Activated CD8-positive, alpha-beta memory T cell treated with anti-CD3 and anti-CD28 coated beads for 36 hours (primary cell): ENCODE measurements around the gene DLGAP1. TPM values are rescaled to one million over a fixed set of nuclear protein-coding genes. Genes with fewer than 3 reads are reported as not detected.

ENCODE experiments used
- CTCF ChIA-PET: fragments of 350-600 bp; sonication (Branson Sonifier 250); formaldehyde crosslinking; loops from one replicate; lab custom pipeline; 2021; ENCODE audit warnings: antibody characterized with exemption; lab: Charles Lee
- POLR2A ChIA-PET: fragments of 350-600 bp; sonication (Branson Sonifier 250); formaldehyde crosslinking; loops from one replicate; lab custom pipeline; 2021; ENCODE audit warnings: antibody characterized with exemption; lab: Charles Lee
- total RNA-seq, 2 experiments: library from RNA; stranded (reverse); gene quantifications; one replicate each; pipeline ENCODE4 v1.2.3, GENCODE V29; 2021

DLGAP1 gene
- total RNA-seq, 2 experiments from 2014 or later = not detected

DNA sequence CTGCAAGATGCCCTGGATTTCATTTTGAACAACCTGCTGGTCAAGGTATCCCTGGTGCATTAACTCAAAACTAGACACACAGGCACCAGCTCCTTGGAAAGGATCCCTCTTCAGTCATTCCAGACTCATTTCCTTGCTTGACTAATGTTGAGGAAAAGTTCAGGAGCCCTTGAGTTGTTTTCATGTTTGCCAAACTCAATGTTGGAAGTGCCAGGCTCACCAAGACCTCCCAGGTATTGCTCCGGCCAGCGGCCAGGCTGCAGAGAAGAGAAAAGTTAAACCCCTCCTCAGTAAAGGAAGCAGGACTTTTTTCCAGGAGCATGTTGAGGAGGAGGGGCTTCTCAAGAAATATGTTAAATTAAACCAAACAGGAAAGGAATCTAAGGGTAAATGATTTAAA, 962.4 kb downstream of the DLGAP1 start:
- ChIA-PET POLR2A (no interaction called here), CTCF (no interaction called here)

DNA sequence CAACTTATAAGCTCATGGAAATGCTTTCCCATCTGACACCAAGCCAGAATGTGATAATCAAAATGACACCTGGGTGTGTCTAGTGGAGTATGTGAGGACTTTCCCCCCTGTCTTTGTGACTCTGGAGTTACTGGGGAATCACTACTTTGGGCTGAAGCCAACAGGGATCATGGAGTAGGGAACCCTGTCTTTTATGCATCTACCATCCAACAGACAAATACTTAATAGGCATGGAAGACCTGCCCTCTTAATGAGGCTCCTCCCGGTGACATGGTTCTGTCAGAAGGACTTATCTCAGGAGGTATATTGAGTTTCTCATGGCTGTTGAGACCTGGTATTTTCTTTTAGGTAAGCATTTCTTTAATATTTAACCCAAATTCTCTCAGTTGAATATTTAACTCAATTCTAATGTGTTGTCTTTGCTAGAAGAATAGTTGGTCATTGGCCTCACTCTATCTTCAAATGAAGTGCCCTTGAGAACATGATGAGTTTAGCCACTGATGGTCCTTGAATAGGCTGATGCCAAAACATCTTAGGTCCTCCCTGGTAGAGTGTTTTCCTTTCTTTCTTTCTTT, 963.0 kb downstream of the DLGAP1 start:
- POLR2A ChIA-PET = no interaction called here
- CTCF ChIA-PET = interaction anchor here (1.0 kb wide), 1 partner anchor 26 kb away, joined by 3 read pairs; no protein-coding TSS in a partner anchor

- ChIA-PET POLR2A (no interaction called here), CTCF (no interaction called here)
Observed at GRCh38 chr18:3489462-3489861, 965.6 kb downstream of the DLGAP1 start.

DNA sequence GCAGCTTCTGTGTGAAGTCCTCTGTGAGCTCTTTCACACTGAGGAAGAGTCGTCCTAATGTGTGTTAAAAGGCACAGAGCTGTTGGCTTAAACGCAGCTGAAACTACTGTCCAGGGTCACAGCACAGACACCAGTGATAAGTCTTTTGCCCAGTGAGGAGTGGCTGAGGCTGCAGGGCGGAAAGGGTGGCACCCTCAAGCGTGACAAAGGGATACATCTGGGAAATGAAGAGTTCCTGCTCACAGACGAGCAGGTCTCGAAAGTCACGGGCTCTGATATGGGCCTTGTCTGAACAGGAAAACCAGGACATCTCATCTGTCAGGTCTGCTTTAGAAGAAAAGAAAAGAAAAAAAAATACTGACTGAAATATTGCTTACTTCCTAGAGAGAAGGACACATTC, 968.6 kb downstream of the DLGAP1 start:
- CTCF ChIA-PET = interaction anchor here (0.7 kb wide), 1 partner anchor 205 kb away, joined by 4 read pairs; no protein-coding TSS in a partner anchor
- POLR2A ChIA-PET = no interaction called here

DNA sequence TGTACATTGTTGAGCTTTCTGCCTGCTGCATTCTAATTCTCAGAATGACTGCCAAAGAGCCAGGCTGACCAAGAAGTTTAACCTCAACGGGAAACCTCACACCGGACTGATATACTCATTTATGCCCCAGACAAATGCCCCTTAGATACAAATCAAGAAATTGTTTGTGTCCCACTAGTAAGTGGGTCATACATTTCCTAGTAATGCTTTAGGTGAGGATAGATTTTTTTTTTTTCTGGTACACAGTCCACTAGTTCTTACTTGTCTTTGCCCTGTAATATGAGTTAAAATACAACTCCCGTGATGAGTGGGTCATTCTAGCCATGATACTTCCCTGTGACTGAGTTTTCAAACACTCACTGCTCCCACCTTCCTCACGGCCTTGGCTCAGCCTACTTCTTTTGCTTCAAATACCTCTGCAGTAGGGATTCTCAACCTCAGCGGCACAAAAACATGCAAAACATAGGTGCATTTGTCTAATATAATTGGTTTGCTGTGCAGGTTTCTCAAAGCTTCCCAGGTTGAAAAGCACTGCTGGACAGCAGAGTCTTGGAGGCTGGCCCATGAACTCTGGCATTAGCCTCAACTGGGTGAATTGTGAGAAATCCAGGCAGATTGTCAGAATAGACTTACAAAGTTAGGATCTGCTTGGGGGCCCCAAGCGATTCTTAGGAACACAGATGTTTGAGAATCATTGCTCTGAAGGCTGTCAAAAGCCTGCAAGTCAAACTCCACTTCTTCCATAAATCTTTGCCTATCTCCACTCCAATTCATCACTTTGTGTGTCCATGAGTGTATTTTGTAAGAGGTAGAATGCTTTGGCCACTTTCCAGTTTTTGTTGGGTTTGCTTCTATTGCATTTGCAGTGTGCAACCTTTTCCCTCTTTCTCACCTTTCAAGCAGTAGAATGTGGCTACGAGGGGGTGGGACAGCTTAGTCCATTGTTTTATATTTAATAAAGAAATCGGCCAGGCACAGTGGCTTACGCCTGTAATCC, 969.7 kb downstream of the DLGAP1 start:
- ChIA-PET POLR2A (interaction anchor here (0.7 kb wide), 2 partner anchors 33 to 139 kb away, joined by 3 to 5 read pairs; no protein-coding TSS in a partner anchor), CTCF (interaction anchor here (0.7 to 0.9 kb wide), 2 partner anchors 12 to 100 kb away, joined by 3 to 4 read pairs; no protein-coding TSS in a partner anchor)

- POLR2A ChIA-PET = no interaction called here
Observed at GRCh38 chr18:3482258-3482657, 972.8 kb downstream of the DLGAP1 start.

GRCh38 chr18:3481696-3482210, 973.4 kb downstream of the DLGAP1 start:
- CTCF ChIA-PET = interaction anchor here (0.6 to 1.2 kb wide), 4 partner anchors 17 to 162 kb away, joined by 3 read pairs; no protein-coding TSS in a partner anchor
- POLR2A ChIA-PET = no interaction called here

More at GRCh38 chr18:3482258-3482657, 972.8 kb downstream of the DLGAP1 start:
- CTCF ChIA-PET = interaction anchor here (0.6 to 1.2 kb wide), 4 partner anchors 16 to 161 kb away, joined by 3 read pairs; no protein-coding TSS in a partner anchor

GRCh38 chr18:3480827-3481573, 974.1 kb downstream of the DLGAP1 start:
- ChIA-PET CTCF (interaction anchor here (0.7 to 1.2 kb wide), 3 partner anchors 18 to 763 kb away, joined by 3 read pairs; no protein-coding TSS in a partner anchor), POLR2A (no interaction called here)

GRCh38 chr18:3479978-3480509, 975.1 kb downstream of the DLGAP1 start:
- POLR2A ChIA-PET = no interaction called here
- CTCF ChIA-PET = interaction anchor here (0.7 kb wide), 1 partner anchor 764 kb away, joined by 3 read pairs; no protein-coding TSS in a partner anchor

DNA sequence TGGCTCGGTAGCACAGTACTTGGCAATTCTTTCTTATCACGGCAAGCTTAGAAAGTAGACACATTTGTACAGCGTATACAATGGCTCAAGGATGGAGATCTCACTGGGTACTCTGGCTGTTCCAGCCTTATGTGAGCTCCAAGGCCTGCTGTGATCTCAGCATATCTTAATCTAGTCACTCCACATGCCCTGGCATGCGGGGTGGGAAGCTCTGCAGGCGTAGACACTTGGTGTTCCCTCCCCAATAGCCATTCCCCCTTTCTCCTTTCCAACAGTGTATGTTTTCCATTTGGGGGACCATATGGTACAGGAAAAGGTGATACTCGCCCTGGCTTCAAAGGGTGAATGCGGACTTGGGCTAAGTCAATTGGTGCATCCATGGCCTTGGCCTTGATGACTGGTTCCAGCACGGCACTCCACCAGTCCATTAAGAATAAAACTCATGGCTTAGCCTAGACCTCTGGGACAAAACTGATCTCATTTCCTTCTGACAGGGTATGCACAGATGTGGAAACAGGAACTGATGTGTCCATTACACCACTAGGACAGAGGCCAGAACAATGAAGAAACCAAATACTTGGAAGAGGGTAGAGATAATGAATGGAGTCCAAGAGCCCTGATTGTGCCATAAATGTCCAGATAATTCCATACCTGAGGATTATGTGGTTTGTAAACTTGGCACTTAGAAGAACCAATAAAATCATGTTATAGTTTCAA, 976.7 kb downstream of the DLGAP1 start:
- ChIA-PET POLR2A (no interaction called here), CTCF (no interaction called here)

DNA sequence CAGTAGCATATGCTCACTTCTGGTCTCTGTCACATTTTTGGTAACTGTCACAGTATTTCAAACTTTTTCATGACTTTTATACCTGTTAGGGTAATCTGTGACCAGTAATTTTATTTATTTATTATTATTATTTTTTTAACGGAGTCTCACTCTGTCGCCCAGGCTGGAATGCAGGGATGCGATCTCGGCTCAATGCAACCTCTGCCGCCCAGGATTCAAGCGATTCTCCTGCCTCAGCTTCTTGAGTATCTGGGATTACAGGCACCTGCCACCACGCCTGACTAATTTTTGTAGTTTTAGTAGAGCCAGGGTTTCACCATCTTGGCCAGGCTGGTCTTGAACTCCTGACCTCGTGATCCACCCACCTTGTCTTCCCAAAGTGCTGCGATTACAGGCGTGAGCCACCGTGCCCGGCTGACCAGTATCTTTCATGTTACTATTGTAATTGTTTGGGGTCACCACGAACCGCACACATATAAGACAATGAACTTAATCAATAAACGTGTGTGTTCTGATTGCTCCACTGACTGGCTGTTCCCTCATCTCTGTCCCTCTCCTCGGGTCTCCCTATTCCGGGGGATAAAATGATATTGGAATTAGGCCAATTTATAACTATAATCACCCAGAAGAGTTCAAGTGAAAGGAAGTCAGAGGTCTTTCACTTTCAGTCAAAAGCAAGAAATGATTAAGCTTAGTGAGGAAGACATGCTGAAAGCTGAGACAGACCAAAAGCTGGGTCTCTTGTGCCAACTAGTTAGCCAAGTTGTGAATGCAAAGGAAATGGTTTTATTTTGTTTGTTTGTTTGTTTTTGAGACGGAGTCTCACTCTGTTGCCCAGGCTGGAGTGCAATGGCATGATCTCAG, 982.2 kb downstream of the DLGAP1 start:
- POLR2A ChIA-PET = interaction anchor here (0.8 to 1.4 kb wide), 2 partner anchors 53 to 131 kb away, joined by 3 to 4 read pairs; no protein-coding TSS in a partner anchor
- CTCF ChIA-PET = interaction anchor here (1.3 kb wide), 1 partner anchor 12 kb away, joined by 4 read pairs; no protein-coding TSS in a partner anchor

DNA sequence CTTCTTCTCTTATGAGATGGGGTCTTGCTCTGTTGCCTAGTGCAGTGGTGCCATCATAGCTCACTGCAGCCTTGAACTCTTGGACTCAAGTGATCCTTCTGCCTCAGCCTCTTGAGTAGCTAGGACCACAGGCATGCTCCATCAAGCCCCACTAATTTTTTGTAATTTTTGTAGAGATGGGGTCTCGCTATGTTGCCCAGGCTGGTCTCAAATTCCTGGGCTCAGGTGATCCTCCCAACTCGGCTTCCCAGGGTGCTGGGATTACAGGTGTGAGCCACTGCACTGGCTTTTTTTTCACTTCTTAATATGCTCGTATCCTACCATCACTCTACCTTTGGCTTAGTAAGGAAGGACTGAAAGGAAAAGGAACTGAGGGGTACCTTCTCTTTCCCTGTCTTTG, 983.0 kb downstream of the DLGAP1 start:
- POLR2A ChIA-PET = interaction anchor here (0.7 kb wide), 1 partner anchor 341 kb away, joined by 4 read pairs; no protein-coding TSS in a partner anchor
- CTCF ChIA-PET = interaction anchor here (0.6 kb wide), 1 partner anchor 106 kb away, joined by 3 read pairs; no protein-coding TSS in a partner anchor

- POLR2A ChIA-PET = no interaction called here
Observed at GRCh38 chr18:3471141-3471648, 983.9 kb downstream of the DLGAP1 start.

DNA sequence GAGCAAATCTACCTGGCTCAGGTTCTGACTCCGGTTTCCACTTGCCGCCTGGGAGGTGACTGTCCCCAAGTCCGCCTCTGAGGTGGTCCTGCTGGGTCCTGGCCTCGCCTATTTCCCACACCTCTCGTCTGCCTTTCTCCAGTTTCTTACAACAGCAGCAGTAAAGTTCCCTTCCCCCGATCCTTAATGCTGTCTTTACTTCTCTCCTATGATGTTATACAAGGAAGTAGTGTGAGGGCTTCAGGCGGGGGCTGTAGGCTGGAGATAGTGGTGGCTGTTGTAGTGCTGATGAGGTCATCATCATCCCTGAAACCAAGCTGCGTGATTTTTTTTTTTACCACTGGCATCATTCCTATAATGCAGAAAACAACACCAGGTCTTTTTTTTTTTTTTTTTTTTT, 986.3 kb downstream of the DLGAP1 start:
- ChIA-PET POLR2A (no interaction called here), CTCF (no interaction called here)

More at GRCh38 chr18:3471141-3471648, 983.9 kb downstream of the DLGAP1 start:
- CTCF ChIA-PET = interaction anchor here (1.1 kb wide), 1 partner anchor 17 kb away, joined by 5 read pairs; no protein-coding TSS in a partner anchor

- POLR2A ChIA-PET = no interaction called here
Observed at GRCh38 chr18:3468066-3468705, 986.9 kb downstream of the DLGAP1 start.

GRCh38 chr18:3466872-3467271, 988.2 kb downstream of the DLGAP1 start:
- ChIA-PET POLR2A (interaction anchor here (0.6 to 1.0 kb wide), 2 partner anchors 127 to 154 kb away, joined by 3 to 4 read pairs; no protein-coding TSS in a partner anchor), CTCF (interaction anchor here (0.6 to 0.8 kb wide), 2 partner anchors 14 to 142 kb away, joined by 3 read pairs; no protein-coding TSS in a partner anchor)

More at GRCh38 chr18:3468066-3468705, 986.9 kb downstream of the DLGAP1 start:
- CTCF ChIA-PET = interaction anchor here (0.7 kb wide), 1 partner anchor 37 kb away, joined by 4 read pairs; no protein-coding TSS in a partner anchor
